ENCODE measurements around the gene BABAM1.

- TF ChIP-seq CTCF (IDR thresholded peaks at IDR 0.05) (no peak), POLR2A (IDR thresholded peaks at IDR 0.05) (no peak), POLR2AphosphoS5 (IDR thresholded peaks at IDR 0.05) (no peak)
Observed at GRCh38 chr19:17232258-17232657, 35.0 kb upstream of the BABAM1 start.

All from suprapubic skin (tissue), 4 donors.